HEK293 (cell line): Measurements from ENCODE around the gene RASL10A.

Experiments used
- SALL2 ChIP-seq: fragments of 450-650 bp; formaldehyde crosslinking; IDR thresholded peaks from 2 replicates; pipeline ENCODE4 v1.5.0; 2017; ENCODE audit warnings: missing biosample characterization, mild to moderate bottlenecking, missing genetic modification characterization, borderline replicate concordance
- SETDB1 ChIP-seq: IDR thresholded peaks from one replicate; pipeline ENCODE4 v1.6.1; 2017; ENCODE audit warnings: mild to moderate bottlenecking, low read length, moderate library complexity, mixed read lengths; ENCODE audit not compliant: insufficient read length
- ZBTB10 ChIP-seq: fragments of 450-650 bp; formaldehyde crosslinking; IDR thresholded peaks from 2 replicates; pipeline ENCODE4 v1.5.1; 2016; ENCODE audit warnings: missing biosample characterization, missing genetic modification characterization
- ZEB2 ChIP-seq: fragments of 450-650 bp; formaldehyde crosslinking; IDR thresholded peaks from 2 replicates; pipeline ENCODE4 v1.5.1; 2016; ENCODE audit warnings: missing biosample characterization, missing genetic modification characterization
- ZFP3 ChIP-seq: fragments of 450-650 bp; formaldehyde crosslinking; IDR thresholded peaks from 2 replicates; pipeline ENCODE4 v1.5.1; 2016; ENCODE audit warnings: low read depth, missing biosample characterization, missing genetic modification characterization
- ZFP41 ChIP-seq: fragments of 450-650 bp; formaldehyde crosslinking; IDR thresholded peaks from 2 replicates; pipeline ENCODE4 v1.5.1; 2016; ENCODE audit warnings: missing biosample characterization, missing genetic modification characterization, borderline replicate concordance
- ZNF341 ChIP-seq: fragments of 450-650 bp; formaldehyde crosslinking; IDR thresholded peaks from 2 replicates; pipeline ENCODE4; 2016; ENCODE audit warnings: low read depth, missing biosample characterization, missing genetic modification characterization
- ZNF426 ChIP-seq: fragments of 450-650 bp; formaldehyde crosslinking; IDR thresholded peaks from 2 replicates; pipeline ENCODE4 v1.5.1; 2017; ENCODE audit warnings: missing biosample characterization, missing genetic modification characterization, mild to moderate bottlenecking, inconsistent platforms, moderate library complexity
- ZNF544 ChIP-seq: fragments of 450-650 bp; formaldehyde crosslinking; IDR thresholded peaks from 2 replicates; pipeline ENCODE4 v1.5.0; 2017; ENCODE audit warnings: missing biosample characterization, missing genetic modification characterization
- ZNF701 ChIP-seq: fragments of 450-650 bp; formaldehyde crosslinking; IDR thresholded peaks from 2 replicates; pipeline ENCODE4 v1.5.1; 2016; ENCODE audit warnings: missing biosample characterization, missing genetic modification characterization
- TF ChIP-seq, protein P1 (sequence below): fragments of 450-650 bp; formaldehyde crosslinking; IDR thresholded peaks from 2 replicates; pipeline ENCODE4 v1.5.1; 2016; ENCODE audit warnings: missing biosample characterization, missing genetic modification characterization
- TF ChIP-seq, protein P2 (sequence below): fragments of 450-650 bp; formaldehyde crosslinking; IDR thresholded peaks from 2 replicates; pipeline ENCODE4 v1.5.1; 2016; ENCODE audit warnings: missing biosample characterization, missing genetic modification characterization

- no peak for TF ChIP-seq ZNF701 (tag by site-specific recombination)
- no peak for TF ChIP-seq ZNF544 (tag by site-specific recombination)
- TF ChIP-seq, protein P1, sequence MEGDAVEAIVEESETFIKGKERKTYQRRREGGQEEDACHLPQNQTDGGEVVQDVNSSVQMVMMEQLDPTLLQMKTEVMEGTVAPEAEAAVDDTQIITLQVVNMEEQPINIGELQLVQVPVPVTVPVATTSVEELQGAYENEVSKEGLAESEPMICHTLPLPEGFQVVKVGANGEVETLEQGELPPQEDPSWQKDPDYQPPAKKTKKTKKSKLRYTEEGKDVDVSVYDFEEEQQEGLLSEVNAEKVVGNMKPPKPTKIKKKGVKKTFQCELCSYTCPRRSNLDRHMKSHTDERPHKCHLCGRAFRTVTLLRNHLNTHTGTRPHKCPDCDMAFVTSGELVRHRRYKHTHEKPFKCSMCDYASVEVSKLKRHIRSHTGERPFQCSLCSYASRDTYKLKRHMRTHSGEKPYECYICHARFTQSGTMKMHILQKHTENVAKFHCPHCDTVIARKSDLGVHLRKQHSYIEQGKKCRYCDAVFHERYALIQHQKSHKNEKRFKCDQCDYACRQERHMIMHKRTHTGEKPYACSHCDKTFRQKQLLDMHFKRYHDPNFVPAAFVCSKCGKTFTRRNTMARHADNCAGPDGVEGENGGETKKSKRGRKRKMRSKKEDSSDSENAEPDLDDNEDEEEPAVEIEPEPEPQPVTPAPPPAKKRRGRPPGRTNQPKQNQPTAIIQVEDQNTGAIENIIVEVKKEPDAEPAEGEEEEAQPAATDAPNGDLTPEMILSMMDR (tag by site-specific recombination): no peak
- TF ChIP-seq ZFP3 (tag by site-specific recombination): no peak
- TF ChIP-seq SALL2 (tag by site-specific recombination): no peak
- no peak for TF ChIP-seq ZFP41 (tag by site-specific recombination)
- TF ChIP-seq ZEB2 (tag by site-specific recombination): no peak
- TF ChIP-seq ZNF426 (tag by site-specific recombination): no peak
- TF ChIP-seq, protein P2, sequence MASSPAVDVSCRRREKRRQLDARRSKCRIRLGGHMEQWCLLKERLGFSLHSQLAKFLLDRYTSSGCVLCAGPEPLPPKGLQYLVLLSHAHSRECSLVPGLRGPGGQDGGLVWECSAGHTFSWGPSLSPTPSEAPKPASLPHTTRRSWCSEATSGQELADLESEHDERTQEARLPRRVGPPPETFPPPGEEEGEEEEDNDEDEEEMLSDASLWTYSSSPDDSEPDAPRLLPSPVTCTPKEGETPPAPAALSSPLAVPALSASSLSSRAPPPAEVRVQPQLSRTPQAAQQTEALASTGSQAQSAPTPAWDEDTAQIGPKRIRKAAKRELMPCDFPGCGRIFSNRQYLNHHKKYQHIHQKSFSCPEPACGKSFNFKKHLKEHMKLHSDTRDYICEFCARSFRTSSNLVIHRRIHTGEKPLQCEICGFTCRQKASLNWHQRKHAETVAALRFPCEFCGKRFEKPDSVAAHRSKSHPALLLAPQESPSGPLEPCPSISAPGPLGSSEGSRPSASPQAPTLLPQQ: no peak
- TF ChIP-seq ZNF341 (tag by site-specific recombination): no peak
- no peak for TF ChIP-seq ZBTB10 (tag by site-specific recombination)
- TF ChIP-seq SETDB1: no peak
Measured at GRCh38 chr22:29312218-29313125, 3.0 kb downstream of the RASL10A start.
